ENCODE results near the gene ACOT7.

The ACOT7 gene

DNA sequence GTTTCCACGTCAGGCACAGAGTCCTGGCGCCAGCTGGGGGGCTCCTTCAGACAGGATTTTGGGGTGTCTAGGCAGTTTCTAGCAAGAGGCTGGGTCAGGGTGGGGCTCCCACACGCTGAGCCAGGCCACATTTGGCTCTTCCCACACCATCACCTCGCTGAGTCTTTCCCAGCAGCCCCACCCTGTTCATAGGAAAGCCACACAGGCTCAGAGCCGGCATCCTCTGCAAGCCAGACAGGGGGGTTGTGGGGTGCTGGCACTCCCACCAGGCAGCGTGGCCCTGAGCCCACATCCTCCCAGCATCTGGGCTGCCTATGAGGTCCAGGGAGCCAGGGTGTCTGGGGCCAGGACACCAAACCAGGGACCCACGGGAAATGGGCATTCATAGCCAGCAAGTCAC lies 129.9 kb downstream of the ACOT7 start:
- Mint-ChIP-seq H3K4me1 (peaks cover 21% of the 10 kb centered on the region), H3K36me3 (no peaks in the 10 kb centered on the region)

DNA sequence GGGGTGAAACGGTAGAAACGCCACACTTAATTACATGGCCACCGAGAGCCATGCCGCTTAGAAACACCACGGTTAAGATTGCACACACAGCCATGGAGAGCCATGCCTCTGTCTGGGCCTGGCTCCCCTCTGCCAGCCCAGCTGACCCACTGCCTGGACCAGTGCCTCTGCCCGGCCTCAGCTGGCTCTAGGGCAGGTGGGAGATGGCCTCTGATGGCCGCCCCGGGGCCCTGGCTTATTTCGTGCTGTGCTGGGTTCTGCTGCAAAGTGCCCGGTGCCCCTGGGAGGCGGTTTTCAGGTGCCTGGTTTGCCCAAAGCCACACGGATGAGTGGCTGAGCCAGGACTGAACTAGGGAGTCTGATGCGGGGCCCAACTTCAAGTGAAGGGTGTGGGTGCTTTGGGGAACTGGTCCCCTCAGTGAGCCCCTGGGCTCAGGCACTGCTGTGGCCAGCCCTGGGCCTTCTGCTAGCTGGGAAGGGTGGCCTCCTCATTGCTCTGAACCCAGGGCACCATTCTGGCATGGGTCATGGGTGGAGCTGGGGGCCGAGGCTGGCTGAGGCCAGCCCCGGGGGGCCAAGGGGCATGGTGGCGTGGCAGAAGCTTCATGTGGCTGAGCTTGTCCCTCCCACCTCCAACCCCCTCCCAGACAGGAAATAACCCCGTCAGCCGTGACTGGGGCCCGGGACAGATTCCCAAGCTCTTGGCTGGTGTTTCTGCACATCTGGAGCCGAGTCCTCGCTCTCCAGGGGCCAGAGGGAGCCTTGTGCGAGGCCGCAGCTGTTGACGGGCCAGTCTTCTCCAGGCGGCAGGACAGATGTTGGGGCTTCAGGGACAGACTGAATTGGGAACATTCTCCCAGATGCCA lies 130.8 kb downstream of the ACOT7 start:
- Mint-ChIP-seq H3K27me3 (peaks cover 51% of the 10 kb centered on the region), H3K4me3 (no peak overlapping the region), H3K27ac (no peak overlapping the region), H3K4me1 (peaks cover 21% of the 10 kb centered on the region), H3K36me3 (no peaks in the 10 kb centered on the region), H3K9me3 (no peaks in the 10 kb centered on the region)
- ATAC-seq: no peak

More for the DNA sequence above, 129.9 kb downstream of the ACOT7 start:
- no peaks in the 10 kb centered on the region for H3K9me3 Mint-ChIP-seq
- peaks cover 51% of the 10 kb centered on the region for H3K27me3 Mint-ChIP-seq
- H3K27ac Mint-ChIP-seq: no peak overlapping the region
- H3K4me3 Mint-ChIP-seq: no peak overlapping the region
- ATAC-seq: no peak

GRCh38 chr1:6261615-6261995 lies 132.0 kb downstream of the ACOT7 start:
- H3K27ac Mint-ChIP-seq: no peak overlapping the region
- no peak for ATAC-seq
- H3K4me1 Mint-ChIP-seq: peaks cover 21% of the 10 kb centered on the region
- peak overlapping the region; percentile 72 for H3K4me3 Mint-ChIP-seq
- H3K36me3 Mint-ChIP-seq: no peaks in the 10 kb centered on the region
- peaks cover 51% of the 10 kb centered on the region for H3K27me3 Mint-ChIP-seq
- no peaks in the 10 kb centered on the region for H3K9me3 Mint-ChIP-seq

GRCh38 chr1:6260961-6261614 lies 132.5 kb downstream of the ACOT7 start, which contains the start of gene GPR153:
TSS of gene GPR153 (minus strand) at chr1:6261098. CDS start at chr1:6254905, 6,193 bp downstream.
- Mint-ChIP-seq H3K36me3 (no peaks in the 10 kb centered on the region), H3K4me1 (peaks cover 21% of the 10 kb centered on the region), H3K9me3 (no peaks in the 10 kb centered on the region), H3K4me3 (peak within 1 kb of the TSS; percentile 72), H3K27ac (no peak within 1 kb of the TSS), H3K27me3 (peaks cover 51% of the 10 kb centered on the region)
- peak; percentile 68 for ATAC-seq

- Mint-ChIP-seq H3K4me3 (peak overlapping the region; percentile 39), H3K4me1 (peaks cover 21% of the 10 kb centered on the region), H3K36me3 (no peaks in the 10 kb centered on the region), H3K27me3 (peaks cover 51% of the 10 kb centered on the region), H3K27ac (no peak overlapping the region), H3K9me3 (no peaks in the 10 kb centered on the region)
- peak; percentile 52 for ATAC-seq
Observed at GRCh38 chr1:6260433-6260934, 133.1 kb downstream of the ACOT7 start.

DNA sequence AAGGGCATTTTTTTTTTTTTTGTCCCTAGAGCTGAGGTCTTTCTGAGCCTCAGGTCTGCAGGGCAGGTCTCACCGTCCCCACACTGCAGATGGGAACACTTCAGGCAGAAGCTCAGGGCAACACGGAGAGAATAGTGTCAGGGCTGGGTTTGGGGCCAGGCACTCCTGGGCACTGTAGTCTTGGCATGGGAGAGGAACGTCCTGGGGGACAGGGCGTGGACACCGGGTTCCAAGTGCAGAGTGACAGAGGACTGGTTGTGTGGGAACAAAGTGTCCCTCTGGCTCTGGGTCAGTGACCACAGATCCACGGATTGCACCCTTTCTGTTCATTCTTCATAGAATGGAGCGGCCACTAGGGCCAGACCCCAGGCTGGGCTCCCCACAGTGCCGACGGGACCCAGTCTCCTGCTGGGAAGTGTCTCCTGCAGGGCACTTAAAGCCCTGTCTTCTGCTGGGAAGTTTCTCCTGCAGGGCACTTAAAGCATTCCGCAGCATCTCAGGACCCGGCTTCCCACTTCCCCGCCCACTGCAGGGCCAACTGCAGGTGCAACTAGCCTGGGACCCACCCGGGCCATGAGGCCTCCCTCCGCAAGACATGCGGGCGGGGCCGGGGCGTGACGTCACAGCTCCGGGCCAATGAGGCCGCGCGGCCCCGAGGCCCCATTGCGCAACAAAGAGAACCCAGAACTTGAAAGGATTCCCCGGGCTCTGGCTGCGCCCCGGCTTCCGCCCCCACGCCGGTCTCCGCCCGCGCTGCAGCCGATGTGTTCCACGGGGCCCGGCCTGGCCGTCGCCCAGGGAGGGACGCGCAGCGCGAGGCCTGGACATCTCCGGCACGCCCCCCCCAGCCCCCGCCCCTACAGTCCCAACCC lies 133.8 kb downstream of the ACOT7 start:
- Mint-ChIP-seq H3K4me1 (peaks cover 21% of the 10 kb centered on the region), H3K9me3 (no peaks in the 10 kb centered on the region), H3K27me3 (peaks cover 46% of the 10 kb centered on the region), H3K4me3 (peak overlapping the region; percentile 56), H3K36me3 (no peaks in the 10 kb centered on the region), H3K27ac (no peak overlapping the region)
- peak; percentile 67 for ATAC-seq

DNA sequence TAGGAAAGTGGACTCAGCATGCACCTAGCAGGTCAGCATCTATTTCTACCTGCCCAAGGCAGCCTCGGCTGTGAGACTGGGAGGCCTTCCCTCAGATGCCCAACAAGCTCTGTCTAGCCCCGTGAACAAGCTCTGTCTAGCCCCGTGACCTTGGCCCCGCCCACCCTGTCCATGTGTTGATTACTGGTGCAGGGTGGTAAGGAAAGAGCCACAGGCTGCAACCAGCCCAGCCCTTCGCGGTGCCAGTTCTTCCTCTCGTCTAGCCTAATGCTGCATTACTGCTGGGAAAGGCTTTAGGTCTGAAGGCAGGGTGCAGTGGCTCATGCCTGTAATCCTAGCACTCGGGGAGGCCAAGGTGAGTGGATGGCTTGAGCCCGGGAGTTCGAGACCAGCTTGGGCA lies 134.9 kb downstream of the ACOT7 start:
- Mint-ChIP-seq H3K9me3 (no peaks in the 10 kb centered on the region), H3K27me3 (peaks cover 36% of the 10 kb centered on the region), H3K4me3 (peak overlapping the region; percentile 50), H3K4me1 (peaks cover 21% of the 10 kb centered on the region), H3K27ac (no peak overlapping the region), H3K36me3 (no peaks in the 10 kb centered on the region)
- ATAC-seq: no peak

- H3K36me3 Mint-ChIP-seq: no peaks in the 10 kb centered on the region
- no peak overlapping the region for H3K4me3 Mint-ChIP-seq
- no peak for ATAC-seq
- H3K9me3 Mint-ChIP-seq: no peaks in the 10 kb centered on the region
- H3K27me3 Mint-ChIP-seq: peaks cover 26% of the 10 kb centered on the region
- H3K27ac Mint-ChIP-seq: no peak overlapping the region
- peaks cover 21% of the 10 kb centered on the region for H3K4me1 Mint-ChIP-seq
Observed at GRCh38 chr1:6257541-6258069, 136.0 kb downstream of the ACOT7 start.

DNA sequence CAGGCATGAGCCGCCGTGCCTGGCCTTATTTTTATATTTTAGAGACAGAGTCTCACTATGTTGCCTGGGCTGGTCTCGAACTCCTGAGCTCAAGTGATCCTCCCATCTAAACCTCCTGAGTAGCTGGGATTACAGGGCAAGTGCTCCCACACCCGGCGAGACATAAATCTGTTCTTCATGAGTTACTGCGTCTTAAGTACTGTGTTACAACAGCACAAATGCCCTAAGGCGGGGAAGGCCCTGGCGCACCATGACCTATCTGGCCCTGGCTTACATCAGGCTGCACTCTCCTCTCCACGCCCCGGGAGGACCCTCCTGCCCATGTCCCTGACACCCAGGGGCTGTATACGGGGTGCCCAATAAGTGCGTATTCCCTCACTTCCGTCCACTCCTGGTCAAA lies 136.9 kb downstream of the ACOT7 start:
- no peaks in the 10 kb centered on the region for H3K9me3 Mint-ChIP-seq
- ATAC-seq: no peak
- H3K4me3 Mint-ChIP-seq: no peak overlapping the region
- H3K27me3 Mint-ChIP-seq: peaks cover 21% of the 10 kb centered on the region
- H3K4me1 Mint-ChIP-seq: peaks cover 14% of the 10 kb centered on the region
- no peaks in the 10 kb centered on the region for H3K36me3 Mint-ChIP-seq
- H3K27ac Mint-ChIP-seq: no peak overlapping the region

GRCh38 chr1:6254691-6255090 lies 138.9 kb downstream of the ACOT7 start:
- no peaks in the 10 kb centered on the region for H3K36me3 Mint-ChIP-seq
- no peak for ATAC-seq
- H3K4me1 Mint-ChIP-seq: peaks cover 9% of the 10 kb centered on the region
- H3K9me3 Mint-ChIP-seq: no peaks in the 10 kb centered on the region
- H3K27me3 Mint-ChIP-seq: peaks cover 32% of the 10 kb centered on the region
- no peak overlapping the region for H3K4me3 Mint-ChIP-seq
- no peak overlapping the region for H3K27ac Mint-ChIP-seq

- Mint-ChIP-seq H3K36me3 (no peaks in the 10 kb centered on the region), H3K4me3 (no peak overlapping the region), H3K4me1 (no peaks in the 10 kb centered on the region), H3K27ac (no peak overlapping the region), H3K27me3 (peaks cover 31% of the 10 kb centered on the region), H3K9me3 (no peaks in the 10 kb centered on the region)
- no peak for ATAC-seq
Observed at GRCh38 chr1:6253380-6253779, 140.2 kb downstream of the ACOT7 start.

GRCh38 chr1:6252374-6252710 lies 141.2 kb downstream of the ACOT7 start:
- H3K4me1 Mint-ChIP-seq: no peaks in the 10 kb centered on the region
- no peaks in the 10 kb centered on the region for H3K36me3 Mint-ChIP-seq
- no peaks in the 10 kb centered on the region for H3K9me3 Mint-ChIP-seq
- H3K27ac Mint-ChIP-seq: no peak overlapping the region
- no peak overlapping the region for H3K4me3 Mint-ChIP-seq
- peaks cover 41% of the 10 kb centered on the region for H3K27me3 Mint-ChIP-seq
- no peak for ATAC-seq

GRCh38 chr1:6251681-6252373 lies 141.7 kb downstream of the ACOT7 start:
- H3K9me3 Mint-ChIP-seq: no peaks in the 10 kb centered on the region
- H3K27me3 Mint-ChIP-seq: peaks cover 46% of the 10 kb centered on the region
- H3K4me1 Mint-ChIP-seq: peaks cover 4% of the 10 kb centered on the region
- no peak overlapping the region for H3K4me3 Mint-ChIP-seq
- no peak for ATAC-seq
- H3K36me3 Mint-ChIP-seq: no peaks in the 10 kb centered on the region
- H3K27ac Mint-ChIP-seq: no peak overlapping the region

DNA sequence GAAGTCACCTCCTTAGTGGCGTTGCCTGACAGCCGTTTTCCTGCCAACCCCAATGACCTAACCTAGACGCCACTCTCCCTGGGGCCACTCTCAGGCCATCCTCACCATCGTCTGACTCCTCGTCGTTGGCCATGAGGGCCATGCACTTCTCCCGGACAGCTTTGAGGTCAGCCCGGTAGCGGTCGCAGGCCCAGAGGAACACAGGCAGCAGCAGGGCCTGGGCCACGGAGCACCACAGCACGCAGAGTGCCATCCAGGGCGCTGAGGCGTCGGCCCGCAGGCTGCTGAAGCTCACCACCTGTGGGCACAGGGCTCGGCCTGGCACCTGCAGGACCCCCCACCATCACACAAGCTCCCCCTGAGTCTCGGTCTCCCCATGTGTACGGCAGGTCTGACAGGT lies 142.3 kb downstream of the ACOT7 start:
- H3K27me3 Mint-ChIP-seq: peaks cover 52% of the 10 kb centered on the region
- H3K4me3 Mint-ChIP-seq: no peak overlapping the region
- ATAC-seq: no peak
- no peaks in the 10 kb centered on the region for H3K36me3 Mint-ChIP-seq
- H3K27ac Mint-ChIP-seq: no peak overlapping the region
- H3K9me3 Mint-ChIP-seq: no peaks in the 10 kb centered on the region
- H3K4me1 Mint-ChIP-seq: peaks cover 10% of the 10 kb centered on the region

All from stimulated activated memory B cell treated with anti-CD40 and anti-IgM and Interleukin-4, amounts not matched to agents 10 μg/mL and 1 μg/mL and 100 μg/mL, for 72 hours (primary cell).